ENCODE data around the gene RBM38. TPM values are rescaled to one million over a fixed set of nuclear protein-coding genes. Genes with fewer than 3 reads are reported as not detected.
"Not testable (repeated sequence)": the region's sequence is repeated elsewhere in the genome, so short reads cannot be mapped to it uniquely, and the experiment has no call there.

The RBM38 gene
- total and polyA plus RNA-seq, 4 donors: 12.7 to 25.0 (median 18.2) TPM

DNA sequence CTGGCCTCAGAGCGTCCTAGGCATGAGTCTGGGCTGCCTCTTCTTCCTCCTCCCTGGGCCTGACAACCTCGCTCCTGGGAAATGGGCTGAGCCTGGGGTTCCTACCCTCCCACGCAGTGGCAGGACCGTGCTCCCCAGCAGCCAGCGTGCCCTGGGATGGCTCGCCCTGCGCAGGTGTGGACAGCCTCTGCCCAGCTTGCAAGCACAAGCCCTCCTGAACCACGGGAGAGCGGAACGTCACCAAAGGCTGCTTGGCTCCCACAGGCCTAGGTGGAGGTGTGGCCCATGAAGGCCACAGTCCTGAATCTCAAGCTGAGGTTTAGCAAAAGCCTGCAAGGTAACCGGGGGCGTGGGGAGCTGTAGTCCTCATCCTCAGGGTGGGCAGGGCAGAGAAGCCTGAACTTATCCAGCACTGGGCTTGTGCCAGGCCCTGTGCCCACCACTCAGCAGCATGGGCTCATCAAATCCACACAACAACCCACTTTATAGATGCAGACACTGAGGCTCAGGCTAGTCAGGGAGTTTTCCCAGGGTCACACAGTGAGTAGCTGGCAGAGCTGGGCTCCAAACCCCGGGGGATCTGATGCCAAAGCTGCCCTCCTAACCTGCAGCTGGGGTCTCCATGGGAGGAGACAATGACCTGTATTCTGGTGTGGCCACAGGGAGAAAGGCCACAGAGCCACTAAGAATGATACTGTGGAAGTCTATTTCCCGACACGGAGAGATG is 25.3 kb downstream of the RBM38 start:
- H3K36me3 ChIP-seq (ENCODE audit: control insufficient read depth, insufficient read depth, low read length): peaks cover 11% of the 10 kb centered on the region
- 88% methylated on average over 15 of the region's 15 CpGs for WGBS (ENCODE audit: insufficient coverage)
- H3K4me1 ChIP-seq (ENCODE audit: control insufficient read depth, insufficient read depth, low read length): peaks cover 6% of the 10 kb centered on the region
- no peak for DNase-seq (ENCODE audit: low read depth in 4 of 6, low spot score in 6 of 6)
- H3K27ac ChIP-seq (ENCODE audit: low read depth, low read length): no peak overlapping the region
- H3K9me3 ChIP-seq (ENCODE audit: control insufficient read depth, insufficient read depth, low read length): peaks cover 3% of the 10 kb centered on the region
- H3K27me3 ChIP-seq (ENCODE audit: control insufficient read depth, insufficient read depth, low read length): no peaks in the 10 kb centered on the region
- no peak overlapping the region for H3K4me3 ChIP-seq (ENCODE audit: low read depth, low read length)

DNA sequence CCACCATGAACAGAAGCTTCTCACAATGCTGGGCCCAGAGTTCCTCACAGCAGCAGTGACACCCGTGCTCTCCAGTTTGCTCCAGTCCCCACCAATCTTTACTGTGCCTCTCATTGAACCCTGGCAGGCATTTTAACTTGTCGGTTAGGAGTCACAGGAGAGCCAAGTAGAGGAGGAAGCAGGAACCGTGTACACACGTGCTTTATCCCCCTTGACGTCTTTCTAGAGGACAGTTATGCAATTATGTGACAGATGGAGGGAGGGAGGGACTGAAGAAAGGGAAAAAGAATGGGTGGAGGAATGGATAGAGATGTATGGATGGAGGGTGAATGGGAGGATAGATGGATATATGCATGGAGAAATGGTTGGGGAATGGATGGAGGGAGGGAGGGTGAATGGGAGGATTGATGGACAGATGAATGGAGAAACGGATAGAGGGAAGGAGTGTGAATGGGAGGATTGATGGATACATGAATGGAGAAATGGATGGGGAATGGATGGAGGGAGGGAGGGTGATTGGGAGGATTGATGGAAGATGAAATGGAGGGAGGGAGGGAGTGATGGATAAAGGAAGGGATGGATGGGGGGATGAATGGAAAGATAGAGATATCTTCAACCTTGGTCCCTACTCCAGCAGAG is 26.0 kb downstream of the RBM38 start:
- H3K27me3 ChIP-seq (ENCODE audit: control insufficient read depth, insufficient read depth, low read length): no peaks in the 10 kb centered on the region
- no peak overlapping the region for H3K4me3 ChIP-seq (ENCODE audit: low read depth, low read length)
- 51% methylated on average over 5 of the region's 6 CpGs for WGBS (ENCODE audit: insufficient coverage)
- peaks cover 3% of the 10 kb centered on the region for H3K9me3 ChIP-seq (ENCODE audit: control insufficient read depth, insufficient read depth, low read length)
- no peak overlapping the region for H3K27ac ChIP-seq (ENCODE audit: low read depth, low read length)
- peaks cover 8% of the 10 kb centered on the region for H3K4me1 ChIP-seq (ENCODE audit: control insufficient read depth, insufficient read depth, low read length)
- DNase-seq (ENCODE audit: low read depth in 4 of 6, low spot score in 6 of 6): no peak
- peaks cover 5% of the 10 kb centered on the region for H3K36me3 ChIP-seq (ENCODE audit: control insufficient read depth, insufficient read depth, low read length)

DNA sequence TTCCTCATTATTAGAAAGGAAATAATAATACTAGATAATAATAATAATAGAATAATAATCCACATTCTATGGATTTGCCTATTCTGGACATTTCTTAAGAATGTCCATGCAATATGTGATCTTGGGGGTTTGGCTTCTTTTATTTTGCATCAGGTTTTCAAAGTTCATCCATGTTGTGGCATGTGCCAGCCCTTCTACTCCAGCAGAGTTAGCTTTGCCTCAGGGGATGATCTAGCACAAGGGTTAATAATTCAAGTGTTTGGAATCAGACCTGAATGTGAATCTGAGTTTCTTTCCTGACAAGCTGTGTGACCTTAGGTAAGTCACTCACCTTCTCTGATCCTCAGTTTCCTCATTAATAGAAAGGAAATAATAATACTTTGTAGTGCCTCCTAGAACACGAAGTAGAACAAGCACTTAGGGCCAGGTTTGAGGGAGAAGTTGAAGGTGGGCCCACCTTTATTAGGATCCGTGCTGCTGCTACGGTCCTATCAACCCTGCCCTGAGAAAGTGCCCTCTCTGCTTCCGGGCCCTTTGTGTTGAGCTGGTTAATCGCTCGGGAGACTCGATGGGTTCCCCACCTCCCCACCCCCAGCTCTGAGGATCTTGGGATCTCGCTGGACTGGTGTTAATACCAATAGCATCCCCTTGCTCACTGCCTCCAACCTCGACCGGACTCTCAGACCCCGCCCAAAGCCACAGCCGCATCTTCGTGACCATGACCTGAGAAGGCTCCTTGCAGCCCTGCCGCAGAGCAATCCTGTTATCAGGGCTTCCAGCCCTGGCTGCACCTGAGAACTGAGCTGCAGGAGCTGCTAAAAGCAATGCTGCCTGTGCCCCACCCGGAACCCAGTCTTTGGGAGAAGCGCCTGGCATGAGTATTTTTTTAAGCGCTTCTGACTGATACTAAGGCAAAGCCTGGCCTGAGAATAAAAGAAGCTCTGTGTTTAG is 26.9 kb downstream of the RBM38 start:
- no peaks in the 10 kb centered on the region for H3K27me3 ChIP-seq (ENCODE audit: control insufficient read depth, insufficient read depth, low read length)
- peaks cover 8% of the 10 kb centered on the region for H3K4me1 ChIP-seq (ENCODE audit: control insufficient read depth, insufficient read depth, low read length)
- no peak overlapping the region for H3K4me3 ChIP-seq (ENCODE audit: low read depth, low read length)
- DNase-seq (ENCODE audit: low read depth in 4 of 6, low spot score in 6 of 6): no peak
- peaks cover 2% of the 10 kb centered on the region for H3K9me3 ChIP-seq (ENCODE audit: control insufficient read depth, insufficient read depth, low read length)
- H3K27ac ChIP-seq (ENCODE audit: low read depth, low read length): no peak overlapping the region
- H3K36me3 ChIP-seq (ENCODE audit: control insufficient read depth, insufficient read depth, low read length): no peaks in the 10 kb centered on the region
- WGBS (ENCODE audit: insufficient coverage): 60% methylated on average over 17 of the region's 17 CpGs

DNA sequence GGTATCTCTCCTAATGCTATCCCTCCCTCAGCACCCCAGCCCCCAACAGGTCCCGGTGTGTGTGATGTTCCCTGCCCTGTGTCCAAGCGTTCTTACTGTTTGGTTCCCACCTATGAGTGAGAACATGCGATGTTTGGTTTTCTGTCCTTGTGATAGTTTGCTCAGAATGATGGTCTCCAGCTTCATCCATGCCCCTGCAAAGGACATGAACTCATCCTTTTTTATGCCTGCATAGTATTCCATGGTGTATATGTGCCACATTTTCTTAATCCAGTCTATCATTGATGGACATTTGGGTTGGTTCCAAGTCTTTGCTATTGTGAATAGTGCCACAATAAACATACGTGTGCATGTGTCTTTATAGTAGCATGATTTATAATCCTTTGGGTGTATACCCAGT is 28.3 kb downstream of the RBM38 start:
- WGBS (ENCODE audit: insufficient coverage): no CpG with 5 or more reads among the region's 4 CpGs
- not testable (repeated sequence) for H3K36me3 ChIP-seq (ENCODE audit: control insufficient read depth, insufficient read depth, low read length)

DNA sequence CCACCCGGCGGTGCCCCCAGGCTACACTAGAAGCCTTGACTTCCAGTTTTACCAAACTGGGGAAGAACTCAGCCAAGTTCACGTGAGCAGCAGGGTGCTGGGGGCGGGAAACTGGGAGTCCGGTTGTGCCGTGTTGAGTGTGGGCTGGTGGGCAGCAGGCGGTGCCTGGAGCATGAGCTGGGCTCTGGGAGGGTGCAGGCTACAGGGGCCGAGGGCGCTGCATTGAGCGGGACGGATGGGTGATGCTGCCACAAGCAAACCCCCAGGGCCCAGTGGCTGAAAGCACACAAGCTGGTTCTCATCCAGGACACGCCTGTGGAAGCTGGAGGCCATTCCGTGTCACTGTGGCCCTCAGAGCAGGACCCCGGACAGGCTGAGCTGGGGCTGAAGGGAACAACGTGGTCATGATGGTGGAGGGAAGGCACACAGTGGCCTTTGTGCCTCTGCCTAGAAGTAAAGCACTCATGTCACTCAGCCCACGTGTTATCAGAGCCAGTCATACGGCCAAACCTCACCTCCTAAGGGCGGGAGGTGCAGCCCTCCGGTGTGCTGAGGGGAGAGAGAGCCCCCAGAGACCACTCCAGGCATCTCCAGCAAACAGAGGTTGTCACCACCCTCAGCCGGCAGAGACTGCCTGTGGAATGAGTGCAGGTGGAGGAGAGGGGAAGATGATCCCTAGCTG is 29.5 kb downstream of the RBM38 start:
- no peak for DNase-seq (ENCODE audit: low read depth in 4 of 6, low spot score in 6 of 6)
- Histone ChIP-seq H3K27me3 (ENCODE audit: control insufficient read depth, insufficient read depth, low read length) (no peaks in the 10 kb centered on the region), H3K36me3 (ENCODE audit: control insufficient read depth, insufficient read depth, low read length) (no peaks in the 10 kb centered on the region), H3K27ac (ENCODE audit: low read depth, low read length) (no peak overlapping the region), H3K9me3 (ENCODE audit: control insufficient read depth, insufficient read depth, low read length) (no peaks in the 10 kb centered on the region), H3K4me3 (ENCODE audit: low read depth, low read length) (no peak overlapping the region), H3K4me1 (ENCODE audit: control insufficient read depth, insufficient read depth, low read length) (peaks cover 14% of the 10 kb centered on the region)
- 81% methylated on average over 13 of the region's 20 CpGs for WGBS (ENCODE audit: insufficient coverage)

More for the DNA sequence above, 28.3 kb downstream of the RBM38 start:
- not testable (repeated sequence) for H3K27me3 ChIP-seq (ENCODE audit: control insufficient read depth, insufficient read depth, low read length); DNase-seq (ENCODE audit: low read depth in 4 of 6, low spot score in 6 of 6); H3K4me1 ChIP-seq (ENCODE audit: control insufficient read depth, insufficient read depth, low read length); H3K4me3 ChIP-seq (ENCODE audit: low read depth, low read length); H3K9me3 ChIP-seq (ENCODE audit: control insufficient read depth, insufficient read depth, low read length); H3K27ac ChIP-seq (ENCODE audit: low read depth, low read length)

DNA sequence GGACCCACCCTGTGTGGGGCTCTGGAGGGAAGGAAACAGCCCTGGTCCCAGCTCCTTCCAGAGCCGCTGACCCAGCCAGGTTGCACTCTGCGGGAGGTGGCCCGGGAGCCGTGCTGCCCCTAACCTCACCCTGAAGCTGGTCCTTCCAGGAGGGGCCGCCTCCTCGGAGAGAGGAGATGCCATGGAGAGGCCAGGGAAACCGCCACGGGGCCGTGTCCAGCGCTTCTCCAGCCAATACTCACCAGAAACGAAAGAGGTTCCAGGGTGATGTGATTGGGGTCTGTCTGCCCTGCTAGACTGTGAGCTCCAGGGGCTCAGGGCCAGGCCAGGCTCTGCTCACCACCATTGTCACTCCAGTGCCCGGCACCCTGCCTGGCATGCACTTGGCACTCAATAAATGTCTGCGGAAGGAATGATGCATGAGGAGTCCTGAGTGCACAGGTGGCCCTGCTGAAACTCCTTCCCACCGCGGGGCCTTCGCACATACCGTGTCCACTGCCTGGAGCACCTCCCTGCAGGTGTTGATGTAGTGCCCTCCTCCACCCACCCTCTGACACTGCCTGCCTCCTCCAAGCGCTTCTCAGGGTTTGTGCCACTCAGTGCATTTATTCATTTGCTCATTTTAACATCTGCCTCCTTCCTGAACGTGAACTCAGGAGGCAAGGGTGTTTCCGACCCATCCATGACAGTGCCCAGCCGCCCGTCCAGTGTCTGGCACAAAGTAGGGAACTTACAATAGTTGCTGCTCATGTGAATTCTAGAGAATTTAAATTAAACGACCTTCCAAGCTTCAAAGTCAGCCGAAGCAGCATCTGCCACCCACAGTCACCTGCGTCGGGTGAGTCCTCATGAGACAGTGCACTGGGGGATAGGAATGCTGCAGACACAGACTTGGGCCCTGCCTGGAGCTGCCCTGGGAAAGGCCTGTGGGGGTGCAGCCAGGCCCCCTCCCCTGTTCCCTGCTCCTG is 30.3 kb downstream of the RBM38 start:
- WGBS (ENCODE audit: insufficient coverage): 74% methylated on average over 20 of the region's 26 CpGs
- H3K36me3 ChIP-seq (ENCODE audit: control insufficient read depth, insufficient read depth, low read length): no peaks in the 10 kb centered on the region
- no peak for DNase-seq (ENCODE audit: low read depth in 4 of 6, low spot score in 6 of 6)
- no peak overlapping the region for H3K4me3 ChIP-seq (ENCODE audit: low read depth, low read length)
- H3K27ac ChIP-seq (ENCODE audit: low read depth, low read length): no peak overlapping the region
- H3K9me3 ChIP-seq (ENCODE audit: control insufficient read depth, insufficient read depth, low read length): no peaks in the 10 kb centered on the region
- H3K4me1 ChIP-seq (ENCODE audit: control insufficient read depth, insufficient read depth, low read length): peaks cover 14% of the 10 kb centered on the region
- H3K27me3 ChIP-seq (ENCODE audit: control insufficient read depth, insufficient read depth, low read length): no peaks in the 10 kb centered on the region

DNA sequence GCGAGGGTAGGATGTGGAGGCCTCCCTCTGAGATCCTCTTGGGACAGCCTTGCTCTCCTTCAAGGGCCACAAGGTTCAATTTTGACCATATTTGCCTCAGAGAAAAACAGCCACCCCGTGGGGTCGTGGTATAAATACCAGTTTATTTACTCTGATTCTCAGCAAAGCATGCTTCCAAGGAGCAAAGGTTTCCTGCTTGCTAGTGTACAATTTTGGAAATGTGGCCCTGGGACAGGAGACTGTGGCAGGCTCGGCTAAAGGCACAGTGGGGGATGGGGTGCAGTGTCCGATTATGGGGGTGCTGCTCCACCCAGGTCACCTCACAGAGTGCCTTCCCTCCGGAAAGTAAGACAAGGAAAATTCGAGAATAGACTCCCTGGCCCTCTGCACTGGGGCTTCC is 31.1 kb downstream of the RBM38 start:
- Histone ChIP-seq H3K4me1 (ENCODE audit: control insufficient read depth, insufficient read depth, low read length) (peaks cover 14% of the 10 kb centered on the region), H3K4me3 (ENCODE audit: low read depth, low read length) (no peak overlapping the region), H3K27ac (ENCODE audit: low read depth, low read length) (no peak overlapping the region), H3K36me3 (ENCODE audit: control insufficient read depth, insufficient read depth, low read length) (no peaks in the 10 kb centered on the region), H3K9me3 (ENCODE audit: control insufficient read depth, insufficient read depth, low read length) (no peaks in the 10 kb centered on the region), H3K27me3 (ENCODE audit: control insufficient read depth, insufficient read depth, low read length) (no peaks in the 10 kb centered on the region)
- WGBS (ENCODE audit: insufficient coverage): 90% methylated on average over 2 of the region's 7 CpGs
- no peak for DNase-seq (ENCODE audit: low read depth in 4 of 6, low spot score in 6 of 6)

DNA sequence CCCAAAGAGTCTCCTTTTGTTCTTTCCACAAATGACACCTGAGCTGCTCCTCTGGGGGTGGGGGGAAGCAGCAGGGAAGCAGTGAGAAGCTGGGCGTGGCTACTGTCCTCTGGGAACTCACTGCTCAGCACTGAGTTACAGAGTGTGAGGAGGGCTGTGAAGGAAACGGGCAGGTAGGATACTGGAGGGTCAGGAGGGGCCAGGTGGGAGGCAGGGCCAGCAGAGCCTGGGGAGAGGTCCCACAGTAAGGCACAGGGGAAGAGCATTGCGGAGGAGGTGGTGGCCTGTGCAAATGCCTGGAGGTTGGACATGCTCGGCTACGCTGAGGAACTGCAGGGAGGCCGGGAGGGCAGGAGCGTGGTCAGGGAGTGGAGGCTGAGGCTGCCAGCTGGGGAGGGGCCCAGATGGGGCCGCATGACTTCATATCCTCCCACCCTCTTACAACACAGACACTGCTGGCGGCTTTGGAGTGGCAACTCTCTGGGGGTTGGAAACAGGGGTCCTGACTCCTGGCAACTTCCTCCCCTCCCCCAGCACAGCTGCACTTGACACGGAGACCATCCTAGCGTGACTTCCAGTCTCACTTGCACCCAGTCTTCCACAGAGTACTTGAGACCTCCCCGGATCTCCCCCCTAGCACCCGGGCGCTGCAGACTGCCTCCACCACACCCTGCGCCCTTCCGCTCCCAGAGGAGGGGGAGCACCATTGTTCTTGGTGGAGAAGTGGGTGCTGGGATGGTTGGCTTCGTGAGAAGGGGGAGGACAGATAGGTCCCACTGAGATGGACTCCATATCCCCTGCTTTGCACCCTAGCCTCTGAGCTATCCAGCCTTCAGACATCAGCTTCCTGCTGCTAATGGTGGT is 34.2 kb downstream of the RBM38 start:
- Histone ChIP-seq H3K9me3 (ENCODE audit: control insufficient read depth, insufficient read depth, low read length) (no peaks in the 10 kb centered on the region), H3K27ac (ENCODE audit: low read depth, low read length) (no peak overlapping the region), H3K36me3 (ENCODE audit: control insufficient read depth, insufficient read depth, low read length) (no peaks in the 10 kb centered on the region), H3K27me3 (ENCODE audit: control insufficient read depth, insufficient read depth, low read length) (peaks cover 2% of the 10 kb centered on the region), H3K4me1 (ENCODE audit: control insufficient read depth, insufficient read depth, low read length) (peaks cover 21% of the 10 kb centered on the region), H3K4me3 (ENCODE audit: low read depth, low read length) (no peak overlapping the region)
- DNase-seq (ENCODE audit: low read depth in 4 of 6, low spot score in 6 of 6): no peak
- 58% methylated on average over 5 of the region's 17 CpGs for WGBS (ENCODE audit: insufficient coverage)

Measured in spinal cord (tissue), 10 donors.